ENCODE data around the gene RFX3. TPM values are rescaled to one million over a fixed set of nuclear protein-coding genes. Genes with fewer than 3 reads are reported as not detected.

The RFX3 gene
- total RNA-seq, 1 donor from 2014 or later: 2.8 TPM

DNA sequence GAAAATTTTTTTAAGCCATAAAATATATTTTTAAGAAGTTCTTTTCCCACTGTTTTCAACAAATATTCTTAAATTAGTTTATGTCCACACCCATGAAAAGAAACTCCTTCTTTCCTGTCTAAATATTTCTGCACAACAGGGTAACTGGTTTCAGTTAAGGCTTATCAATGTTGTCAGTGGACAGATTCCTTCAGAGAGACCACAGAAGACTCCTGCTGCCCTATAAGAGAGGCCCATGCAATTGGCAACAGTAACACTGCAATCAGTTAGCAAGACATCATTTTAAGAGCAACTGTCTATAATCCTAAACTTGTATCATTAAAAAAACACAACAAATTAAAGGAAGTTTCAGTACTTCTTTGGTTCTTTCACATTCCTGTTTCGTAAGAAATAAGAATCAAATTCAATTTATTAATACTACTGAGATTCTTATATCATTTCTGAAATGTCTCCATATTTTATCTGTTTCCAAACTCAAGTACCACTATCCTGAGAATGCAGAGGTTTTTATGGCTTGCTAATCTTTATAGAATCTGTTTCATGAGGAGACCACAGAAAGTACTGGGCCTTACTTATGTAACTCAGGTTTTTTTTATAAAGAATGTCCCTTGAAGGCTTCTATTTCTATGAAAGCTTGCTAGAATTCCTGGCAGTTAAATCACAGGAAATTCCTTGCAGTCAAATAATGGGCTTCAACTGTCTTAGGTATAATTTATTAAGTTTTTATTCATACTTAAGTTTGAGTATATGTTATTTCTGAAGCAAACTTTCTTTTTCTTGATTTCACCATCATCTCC lies 240.2 kb downstream of the RFX3 start:
- peak; percentile 3 for DNase-seq (ENCODE audit: low read depth, low spot score)

DNA sequence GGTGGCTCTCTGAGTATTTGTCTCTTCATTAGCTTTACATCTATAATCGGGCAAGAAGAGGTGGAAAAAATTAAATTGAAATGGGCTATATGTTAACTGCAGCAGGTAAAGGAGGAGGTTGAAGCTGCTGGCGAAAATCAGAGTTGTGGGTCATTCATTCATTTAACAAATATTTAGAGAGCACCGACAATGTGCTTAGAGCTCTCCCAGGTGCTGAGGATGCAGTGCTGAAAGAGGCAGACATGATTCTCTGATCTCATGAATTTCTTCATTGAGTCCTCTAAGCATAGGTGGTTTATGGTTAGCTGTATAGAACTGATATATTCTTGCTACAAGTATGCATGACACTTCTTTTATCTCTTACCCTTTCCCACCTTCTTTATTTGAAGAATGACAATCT lies 243.4 kb downstream of the RFX3 start:
- no peak for DNase-seq (ENCODE audit: low read depth, low spot score)

DNA sequence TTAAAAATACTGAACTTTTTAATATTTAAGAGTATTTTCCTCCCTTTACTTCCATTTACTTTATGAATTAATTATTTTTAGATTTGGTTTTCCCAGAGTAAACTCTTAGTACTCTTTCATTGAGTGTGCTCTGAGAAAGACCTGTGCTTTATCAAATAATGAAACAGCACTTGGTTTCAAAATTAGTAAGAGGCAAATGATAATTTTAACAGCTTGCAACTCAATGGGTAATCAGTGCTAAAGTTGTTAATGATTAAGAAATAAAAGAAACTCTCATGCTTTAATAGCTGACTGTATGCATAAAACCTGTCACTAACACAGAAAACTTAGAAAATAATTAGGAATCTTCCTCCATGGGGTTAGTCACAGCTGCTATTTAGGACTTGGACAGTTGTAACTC lies 244.4 kb downstream of the RFX3 start:
- no peak for DNase-seq (ENCODE audit: low read depth, low spot score)

DNA sequence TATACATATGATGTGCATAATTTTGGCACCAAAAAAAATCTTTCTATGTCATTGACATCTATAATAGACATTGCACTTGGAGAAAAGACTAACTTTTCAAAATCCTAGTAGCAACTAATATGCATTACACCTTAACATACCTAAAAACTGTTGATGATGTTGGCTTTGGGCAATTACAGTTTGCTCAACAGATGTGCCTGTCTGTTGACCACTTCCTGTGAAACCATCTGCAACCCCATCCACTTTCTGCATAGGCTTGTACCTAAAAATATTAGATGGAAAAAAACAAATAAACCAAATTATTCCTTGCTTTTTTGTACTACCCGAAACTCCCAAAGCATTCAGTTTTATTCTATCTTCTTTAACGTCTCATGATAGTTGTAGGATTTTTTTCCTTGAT lies 248.6 kb downstream of the RFX3 start:
- no peak for DNase-seq (ENCODE audit: low read depth, low spot score)

DNA sequence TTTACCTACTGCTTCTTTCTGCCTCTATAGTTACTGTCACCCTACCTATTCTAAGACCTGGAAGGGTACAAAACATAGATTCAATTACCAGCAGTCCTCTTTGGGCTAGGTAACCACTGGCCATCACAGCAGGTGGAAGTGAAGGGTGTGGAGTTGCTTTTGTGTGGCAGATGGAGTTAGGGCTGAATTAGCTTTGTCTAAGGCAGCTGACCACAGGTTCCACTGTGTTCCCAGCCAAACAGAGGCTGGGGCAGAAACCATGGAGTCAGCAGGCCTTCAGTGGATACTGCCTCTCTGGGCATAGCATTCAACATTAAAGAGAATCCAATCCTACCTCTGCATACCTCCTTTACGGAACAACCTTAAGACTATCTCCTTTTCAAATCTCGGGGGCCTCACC lies 254.2 kb downstream of the RFX3 start:
- DNase-seq (ENCODE audit: low read depth, low spot score): no peak

DNA sequence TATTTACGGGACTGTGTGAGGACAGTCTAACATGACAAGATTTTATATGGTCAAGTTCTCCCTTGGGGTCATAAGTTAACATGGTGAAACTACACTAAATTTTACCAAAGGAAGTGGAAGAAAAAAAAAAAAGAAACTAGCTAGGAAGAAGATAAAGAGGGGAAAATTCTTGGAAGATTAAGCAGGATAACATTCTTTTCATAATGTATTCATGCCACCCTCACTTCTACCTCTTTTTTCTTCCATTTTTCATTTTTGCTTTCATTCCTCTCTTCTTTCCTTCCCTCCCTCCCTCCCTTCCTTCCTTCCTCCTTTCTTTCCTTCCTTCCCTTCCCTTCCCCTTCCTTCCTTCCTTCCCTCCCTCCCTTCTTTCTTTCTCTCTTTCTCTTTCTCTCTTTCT lies 254.6 kb downstream of the RFX3 start:
- DNase-seq (ENCODE audit: low read depth, low spot score): no peak

DNA sequence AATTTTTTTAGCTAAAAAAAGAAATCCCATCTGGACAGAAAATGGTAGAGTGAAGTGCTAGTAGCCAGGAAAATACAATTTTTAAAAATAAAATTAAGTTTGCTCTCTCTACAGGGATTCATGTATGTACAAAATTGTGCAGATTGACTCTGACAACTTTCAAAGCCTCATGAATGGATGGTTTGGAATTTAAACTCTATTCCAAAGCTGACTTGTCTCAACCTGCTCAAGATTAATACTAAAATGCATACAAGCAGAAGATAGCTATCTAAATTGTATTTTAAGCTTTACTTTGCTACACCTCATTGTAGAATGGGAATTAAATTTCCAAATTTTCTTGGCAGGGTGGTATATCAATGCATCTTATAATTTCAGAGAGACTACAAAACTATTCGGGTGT lies 257.6 kb downstream of the RFX3 start:
- DNase-seq (ENCODE audit: low read depth, low spot score): no peak

DNA sequence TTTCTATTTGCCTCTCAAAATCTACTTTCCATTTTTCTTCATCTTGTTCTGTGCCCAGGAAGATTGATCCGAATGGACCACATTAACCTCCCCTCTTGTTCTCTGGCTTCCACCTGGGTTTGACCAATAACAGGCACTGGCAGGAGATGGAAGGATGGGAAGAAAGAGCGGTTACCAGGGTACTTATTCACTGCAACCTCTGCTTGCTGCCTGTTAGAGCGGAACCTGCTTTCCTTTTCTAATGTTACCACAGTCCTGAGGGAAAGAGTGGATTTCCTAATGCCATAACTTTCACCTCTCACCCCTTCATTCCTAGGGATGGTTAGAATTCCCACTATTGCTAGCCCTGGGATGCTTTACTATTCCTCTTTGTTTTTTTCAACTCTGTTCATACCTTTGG lies 262.1 kb downstream of the RFX3 start:
- DNase-seq (ENCODE audit: low read depth, low spot score): no peak

DNA sequence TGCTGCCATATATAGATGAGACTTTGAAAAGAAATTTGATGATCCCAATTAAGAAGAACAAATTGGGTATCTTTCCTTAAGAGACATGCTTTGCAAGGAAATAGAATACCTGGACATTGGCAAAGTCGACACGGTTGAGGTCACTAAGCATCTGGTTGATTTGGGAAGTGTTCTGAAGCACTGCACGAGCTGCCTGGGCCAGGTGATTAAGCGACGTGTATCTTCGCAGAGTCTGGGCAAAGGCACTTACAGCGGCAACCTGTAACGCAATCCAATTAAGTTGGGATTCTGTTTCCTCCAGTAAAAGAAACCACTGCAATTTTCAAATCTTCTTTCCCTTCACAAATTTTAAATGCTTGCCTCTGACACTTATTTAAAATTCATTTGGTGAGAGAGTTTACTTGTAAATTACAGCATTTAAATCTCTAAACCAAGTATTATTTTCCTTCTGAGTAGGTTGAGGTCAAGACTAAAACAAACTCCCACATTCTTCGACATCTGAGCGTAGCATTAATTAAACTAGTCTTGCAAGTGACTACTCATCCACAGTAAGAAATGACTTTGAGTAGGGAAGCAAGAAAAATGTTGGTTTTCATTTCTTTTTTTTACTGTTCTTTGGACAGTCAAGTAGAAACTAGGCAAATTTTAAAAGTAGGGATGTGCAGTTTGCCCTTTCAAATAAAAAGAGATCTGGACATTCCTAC lies 262.8 kb downstream of the RFX3 start:
- no peak for DNase-seq (ENCODE audit: low read depth, low spot score)

DNA sequence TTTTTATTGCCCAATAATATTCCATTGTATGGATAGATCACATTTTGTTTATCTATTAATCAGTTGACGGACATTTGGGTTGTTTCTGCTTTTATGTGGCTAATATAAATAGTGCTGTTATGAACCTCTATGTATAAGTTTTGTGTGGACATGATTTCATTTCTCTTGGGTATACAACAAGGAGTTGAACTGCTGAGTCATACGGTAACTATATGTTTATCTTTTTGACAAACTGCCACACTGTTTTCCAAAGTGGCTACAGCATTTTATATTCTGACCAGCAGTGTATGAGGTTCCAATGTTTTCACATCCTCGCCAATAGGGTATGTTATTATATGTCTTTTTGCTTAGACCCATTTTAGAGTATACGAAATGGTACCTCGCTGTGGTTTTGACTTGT lies 264.3 kb downstream of the RFX3 start:
- DNase-seq (ENCODE audit: low read depth, low spot score): no peak

DNA sequence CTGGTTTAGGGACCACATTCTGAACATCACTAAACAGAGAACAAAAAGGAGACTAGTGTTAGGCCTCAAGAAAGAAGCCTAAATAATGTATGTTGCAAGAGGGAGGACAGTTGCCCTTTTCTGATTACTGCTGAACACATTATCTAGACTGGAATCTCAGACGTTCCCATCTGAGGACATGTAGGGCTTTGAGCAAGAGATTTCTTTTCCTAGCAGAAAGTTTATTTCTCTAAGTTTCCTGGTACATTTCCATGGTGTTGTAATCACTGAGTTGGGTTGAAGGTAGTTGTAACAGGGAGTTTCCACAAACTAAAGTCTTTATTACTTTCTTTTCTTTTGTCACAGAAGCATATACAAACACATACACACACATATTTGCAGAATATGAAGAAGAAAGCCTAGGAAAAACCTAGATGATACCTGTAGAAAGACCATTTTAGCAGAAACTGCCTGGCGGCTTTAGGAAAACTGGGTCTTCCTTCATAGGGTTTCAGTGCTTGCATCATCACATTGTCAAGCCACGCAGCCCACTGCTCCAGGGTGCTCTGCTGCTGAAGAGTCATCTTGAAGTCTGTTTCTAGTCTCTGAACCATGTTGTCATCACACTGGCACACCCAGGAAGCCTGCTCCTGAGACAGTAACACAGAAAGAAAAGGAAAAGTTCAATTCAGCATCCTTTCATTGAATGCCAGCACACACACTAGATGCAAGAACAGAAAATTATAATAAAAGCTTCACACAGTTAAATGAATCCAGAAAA lies 269.1 kb downstream of the RFX3 start:
- DNase-seq (ENCODE audit: low read depth, low spot score): no peak

DNA sequence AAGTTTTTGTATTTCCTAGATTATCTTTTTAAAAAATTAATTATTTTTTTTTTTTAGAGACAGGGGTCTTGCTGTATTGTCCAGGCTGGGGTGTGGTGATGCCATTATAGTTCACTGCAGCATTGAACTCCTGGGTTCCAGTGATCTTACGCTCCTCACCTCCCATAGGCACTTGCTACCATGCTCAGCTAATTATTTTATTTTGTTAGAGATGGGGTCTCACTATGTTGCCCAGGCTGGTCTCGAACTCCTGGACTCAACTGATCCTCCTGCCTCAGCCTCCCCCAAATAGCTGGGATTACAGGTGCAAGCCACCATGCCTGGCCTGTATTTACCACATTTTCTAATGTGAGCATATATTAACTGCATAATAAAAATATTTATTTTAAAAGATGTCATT lies 274.5 kb downstream of the RFX3 start:
- no peak for DNase-seq (ENCODE audit: low read depth, low spot score)

DNA sequence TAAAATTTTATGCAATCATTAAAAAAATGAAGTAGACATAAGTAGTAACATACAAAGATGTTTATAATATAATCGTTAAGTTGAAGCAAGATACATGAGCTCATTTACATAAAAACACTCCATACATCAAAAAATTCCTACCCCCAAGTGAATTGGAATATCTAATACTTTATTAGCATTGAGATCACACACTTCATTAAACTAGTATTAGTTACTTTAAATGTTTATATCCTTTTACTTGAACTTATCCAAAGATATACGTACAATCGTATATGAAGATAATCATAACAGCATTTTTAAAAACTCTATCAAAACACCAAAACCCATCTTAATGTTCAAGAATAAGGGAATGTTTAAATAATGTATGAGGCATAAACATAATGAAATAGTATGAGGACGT lies 275.1 kb downstream of the RFX3 start:
- DNase-seq (ENCODE audit: low read depth, low spot score): no peak

DNA sequence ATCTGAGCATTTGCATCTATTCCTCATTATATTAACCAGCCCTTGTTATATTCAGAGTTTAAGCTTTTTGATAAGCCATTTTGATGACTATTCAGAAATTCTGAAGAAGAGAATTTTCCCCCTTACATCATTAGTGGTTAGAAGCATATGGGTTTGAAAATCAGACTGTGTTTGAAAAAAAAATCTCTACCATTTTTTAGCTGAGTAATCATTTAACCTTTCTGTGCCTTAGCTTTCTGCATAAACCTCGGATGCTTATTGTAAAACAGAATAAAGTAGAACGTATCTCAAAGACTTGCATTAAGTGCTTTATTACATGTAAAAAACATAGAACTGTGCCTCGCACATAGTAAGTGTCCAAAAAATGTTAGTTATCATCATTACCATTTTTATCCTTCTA lies 278.6 kb downstream of the RFX3 start:
- no peak for DNase-seq (ENCODE audit: low read depth, low spot score)

DNA sequence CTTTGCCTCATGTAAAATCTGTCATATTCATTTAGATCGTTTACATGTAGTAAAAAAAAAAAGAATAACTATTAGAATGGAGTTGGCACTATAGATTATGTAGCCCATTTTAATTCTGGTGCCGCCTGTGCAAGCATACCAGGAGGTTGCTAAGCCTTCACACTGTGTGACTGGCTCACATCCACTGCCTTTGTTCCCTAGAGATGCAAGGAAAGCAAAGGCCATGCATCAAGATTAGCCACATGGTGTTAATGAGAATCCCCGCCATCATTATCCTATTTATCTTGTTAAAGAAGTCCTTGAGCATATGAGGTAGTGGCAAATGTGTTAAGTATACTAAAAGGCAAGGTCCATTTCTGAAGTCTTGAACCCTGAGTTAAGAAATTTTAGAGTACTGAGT lies 279.6 kb downstream of the RFX3 start:
- DNase-seq (ENCODE audit: low read depth, low spot score): no peak

DNA sequence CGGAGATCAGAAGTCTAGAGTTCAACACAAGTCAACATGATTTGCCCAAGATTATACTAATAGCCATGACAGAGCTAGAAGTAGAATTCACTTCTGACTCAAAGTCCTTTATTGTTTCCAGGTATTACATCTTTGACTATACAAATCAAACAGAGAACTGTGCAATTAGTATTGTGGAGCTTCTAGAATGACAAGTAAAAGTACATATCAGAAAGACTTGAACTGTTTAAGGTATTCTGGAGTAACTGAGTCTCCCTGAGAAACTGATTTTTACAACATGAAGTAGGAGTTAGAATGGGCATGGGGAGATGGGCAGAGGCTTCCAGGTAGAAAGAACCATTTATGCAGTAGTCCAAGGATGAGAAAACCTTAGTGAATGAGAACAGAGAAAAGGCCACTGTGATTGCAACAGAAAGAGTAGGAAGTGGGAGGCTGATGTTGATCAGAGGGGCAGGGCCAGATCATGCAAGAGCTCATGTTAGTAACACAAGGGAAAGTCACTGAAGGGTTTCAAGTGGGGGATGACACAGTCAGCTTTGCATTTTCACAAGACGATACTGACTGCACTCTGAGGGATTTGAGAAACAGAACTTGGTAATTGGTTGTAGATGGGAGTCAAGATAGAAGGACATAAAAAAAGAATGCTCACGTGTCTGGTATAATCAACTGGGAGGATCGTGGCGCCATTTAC lies 280.7 kb downstream of the RFX3 start:
- no peak for DNase-seq (ENCODE audit: low read depth, low spot score)

DNA sequence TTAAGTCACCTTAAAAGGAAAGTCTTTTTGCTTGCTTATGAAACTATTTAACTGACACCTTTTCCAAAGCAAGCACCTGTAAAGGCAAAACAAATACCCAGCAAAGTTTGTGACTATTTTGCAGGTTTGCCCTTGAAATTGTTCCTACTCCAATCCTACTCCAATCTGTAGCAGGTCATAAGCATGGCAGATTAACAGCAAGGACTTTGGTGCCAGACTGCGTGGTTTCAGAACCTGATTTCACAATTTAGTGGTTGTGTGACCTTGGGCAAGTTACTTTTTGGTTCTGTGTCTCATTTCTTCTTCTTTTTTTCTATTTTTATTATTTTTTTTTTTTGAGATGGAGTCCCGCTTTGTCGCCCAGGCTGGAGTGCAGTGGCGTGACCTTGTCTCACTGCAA lies 282.1 kb downstream of the RFX3 start:
- no peak for DNase-seq (ENCODE audit: low read depth, low spot score)

DNA sequence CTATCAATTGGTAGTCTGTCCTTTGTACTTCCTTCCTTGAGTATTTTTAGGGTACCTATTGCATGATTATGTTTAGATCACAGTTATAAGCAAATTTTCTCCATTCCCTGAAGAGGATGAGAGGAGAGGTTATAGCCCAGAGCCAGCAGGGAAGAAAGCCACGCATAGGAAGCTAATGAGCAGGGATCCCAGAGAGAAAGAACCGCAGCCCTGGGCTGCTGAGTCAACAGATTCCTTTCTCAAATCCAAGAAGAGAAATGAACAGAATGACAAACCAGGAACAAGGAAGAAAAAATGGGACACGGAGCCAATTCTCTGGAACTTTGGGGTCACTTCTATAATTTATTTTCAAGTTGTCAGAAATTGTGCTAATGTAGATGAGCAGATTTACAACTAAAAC lies 284.5 kb downstream of the RFX3 start:
- no peak for DNase-seq (ENCODE audit: low read depth, low spot score)

DNA sequence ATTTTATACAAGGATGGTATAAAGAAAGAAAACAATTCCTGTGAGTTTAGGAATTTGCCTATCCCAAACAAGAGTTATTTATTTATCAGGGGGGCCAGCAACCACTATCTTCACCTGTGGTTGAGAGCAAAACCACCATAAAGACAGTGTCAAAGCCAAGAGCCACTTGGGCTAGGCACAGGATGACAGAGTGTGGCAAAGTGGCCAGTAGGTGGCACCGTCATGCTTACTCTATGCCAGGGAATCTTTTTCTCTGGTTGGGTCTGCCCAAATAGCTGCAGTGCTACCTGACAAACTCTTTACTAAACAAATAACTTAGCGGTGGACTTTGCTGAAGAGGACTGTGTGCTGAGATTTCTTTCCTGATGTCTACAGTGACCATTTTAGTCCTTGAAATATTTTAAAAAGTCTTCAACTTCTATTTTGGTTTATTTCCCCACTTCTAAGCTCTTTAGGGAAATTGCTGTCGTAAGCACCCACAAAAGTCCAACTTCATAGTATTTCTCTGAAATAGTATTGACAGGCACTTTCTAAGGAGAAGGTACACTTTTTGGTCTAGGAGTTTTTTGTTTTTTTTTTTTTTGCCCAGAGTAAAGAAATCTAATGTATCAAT lies 285.0 kb downstream of the RFX3 start:
- peak; percentile 30 for DNase-seq (ENCODE audit: low read depth, low spot score)

DNA sequence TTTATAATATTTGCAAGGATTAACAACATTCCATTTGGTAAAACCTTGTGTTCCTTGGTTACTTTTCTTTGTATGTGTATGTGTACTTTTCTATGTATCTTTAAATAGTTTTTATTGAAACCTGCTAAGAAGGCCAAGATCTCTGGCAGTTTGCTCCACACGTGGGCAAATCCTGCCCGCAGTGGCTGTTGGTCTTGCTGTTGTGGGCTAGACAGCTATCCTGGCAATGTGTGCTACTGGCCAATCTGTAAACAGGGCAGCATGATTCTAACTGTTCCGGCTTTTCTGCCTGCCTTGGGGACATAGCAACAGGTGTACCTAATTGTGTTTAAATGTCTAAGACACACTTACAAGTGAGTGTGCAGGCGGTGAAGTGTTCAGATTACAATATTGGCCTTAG lies 286.6 kb downstream of the RFX3 start:
- no peak for DNase-seq (ENCODE audit: low read depth, low spot score)

DNA sequence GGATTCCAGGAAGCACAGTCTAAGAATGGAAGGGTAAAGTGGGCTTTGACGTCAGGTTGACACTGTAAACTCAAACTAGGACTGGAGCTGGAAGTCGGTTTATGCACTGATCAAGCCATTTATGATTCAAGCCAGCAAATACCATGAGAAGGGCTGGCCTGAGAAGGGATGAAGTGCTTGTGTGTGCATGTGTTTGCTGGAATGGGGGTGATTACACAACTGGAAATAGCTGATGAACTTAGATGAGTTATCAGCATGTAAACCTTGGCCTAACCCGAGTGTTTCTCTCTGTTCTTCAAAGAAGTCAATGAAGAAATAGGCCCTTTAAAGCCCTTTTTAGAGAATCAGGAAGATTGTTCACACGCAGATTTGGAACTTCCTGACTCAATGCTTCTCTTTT lies 287.6 kb downstream of the RFX3 start:
- DNase-seq (ENCODE audit: low read depth, low spot score): no peak

Data from pulmonary artery endothelial cell (primary cell).